Osteoblast (primary cell): ENCODE measurements around the gene HDAC4. TPM values are rescaled to one million over a fixed set of nuclear protein-coding genes. Genes with fewer than 3 reads are reported as not detected.

Source experiments
- DNase-seq: peaks from one replicate; pipeline ENCODE4 v3.0.0; 2011; ENCODE audit warnings: low spot score, mixed read lengths; ENCODE audit not compliant: insufficient read length; ENCODE audit errors: missing footprints
- H2AFZ ChIP-seq: 2 replicates; pipeline ENCODE4 v1.6.0; 2011; ENCODE audit warnings: mild to moderate bottlenecking, low read length
- H3K27ac ChIP-seq: 2 replicates; pipeline ENCODE4 v1.5.1; 2011; ENCODE audit warnings: mild to moderate bottlenecking, low read depth, low read length, moderate library complexity
- H3K27me3 ChIP-seq: 2 replicates; pipeline ENCODE4 v1.6.0; 2012; ENCODE audit warnings: mild to moderate bottlenecking, control low read depth, inconsistent platforms, low read length, moderate library complexity; ENCODE audit not compliant: insufficient read depth
- H3K36me3 ChIP-seq: 2 replicates; pipeline ENCODE4 v1.5.1; 2011; ENCODE audit warnings: mild to moderate bottlenecking, low read length, control low read depth, moderate library complexity; ENCODE audit not compliant: insufficient read depth
- H3K4me1 ChIP-seq: 2 replicates; pipeline ENCODE4 v1.5.1; 2011; ENCODE audit warnings: mild to moderate bottlenecking, low read length, control low read depth, moderate library complexity; ENCODE audit not compliant: insufficient read depth
- H3K4me2 ChIP-seq: 2 replicates; pipeline ENCODE4 v1.6.0; 2011; ENCODE audit warnings: mild to moderate bottlenecking, low read length; ENCODE audit not compliant: insufficient read depth
- H3K4me3 ChIP-seq: fragments of 200-600 bp; sonication (generic); 3 replicates; pipeline ENCODE4 v1.5.1; 2012; ENCODE audit warnings: mild to moderate bottlenecking, low read length, inconsistent platforms; ENCODE audit not compliant: insufficient read depth
- H3K79me2 ChIP-seq: 2 replicates; pipeline ENCODE4 v1.6.0; 2012; ENCODE audit warnings: mild to moderate bottlenecking, low read length, control low read depth, inconsistent platforms; ENCODE audit not compliant: insufficient read depth
- H3K9me3 ChIP-seq: 2 replicates; pipeline ENCODE4 v1.5.1; 2011; ENCODE audit warnings: low read depth, low read length, control low read depth
- H4K20me1 ChIP-seq: 2 replicates; pipeline ENCODE4 v1.6.0; 2012; ENCODE audit warnings: mild to moderate bottlenecking, low read length, control low read depth; ENCODE audit not compliant: insufficient read depth
- CTCF ChIP-seq: IDR thresholded peaks from 2 replicates; pipeline ENCODE4 v1.5.1; 2011; ENCODE audit warnings: mild to moderate bottlenecking, low read depth, low read length, moderate library complexity; ENCODE audit errors: extremely low read depth
- total RNA-seq: library from RNA; depleted of rRNA; stranded (reverse); fragments of >200 nt; gene quantifications from 2 replicates; pipeline ENCODE4 v1.2.3, GENCODE V29; 2012

Gene HDAC4
- total RNA-seq, 1 donor: 30.8 TPM

GRCh38 chr2:239378021-239378917 lies 22.6 kb downstream of the HDAC4 start:
- H3K4me1 ChIP-seq: no peaks in the 10 kb centered on the region
- H3K27ac ChIP-seq: no peak overlapping the region
- H2AFZ ChIP-seq: no peak overlapping the region
- peak; percentile 51 for DNase-seq
- no peak overlapping the region for H3K4me2 ChIP-seq
- no peak for TF ChIP-seq CTCF
- peaks cover 4% of the 10 kb centered on the region for H4K20me1 ChIP-seq
- no peak overlapping the region for H3K4me3 ChIP-seq
- H3K36me3 ChIP-seq: no peaks in the 10 kb centered on the region
- no peaks in the 10 kb centered on the region for H3K79me2 ChIP-seq
- no peaks in the 10 kb centered on the region for H3K27me3 ChIP-seq
- H3K9me3 ChIP-seq: no peaks in the 10 kb centered on the region

GRCh38 chr2:239377591-239377990 lies 23.2 kb downstream of the HDAC4 start:
- no peak for DNase-seq
- Histone ChIP-seq H3K79me2 (no peaks in the 10 kb centered on the region), H3K27ac (no peak overlapping the region), H3K36me3 (no peaks in the 10 kb centered on the region), H3K4me2 (no peak overlapping the region), H3K9me3 (no peaks in the 10 kb centered on the region), H3K4me1 (no peaks in the 10 kb centered on the region), H3K4me3 (no peak overlapping the region), H4K20me1 (peaks cover 4% of the 10 kb centered on the region), H2AFZ (no peak overlapping the region), H3K27me3 (no peaks in the 10 kb centered on the region)
- no peak for TF ChIP-seq CTCF

- H2AFZ ChIP-seq: no peak overlapping the region
- H3K4me1 ChIP-seq: no peaks in the 10 kb centered on the region
- H3K79me2 ChIP-seq: no peaks in the 10 kb centered on the region
- DNase-seq: no peak
- H3K4me2 ChIP-seq: no peak overlapping the region
- no peaks in the 10 kb centered on the region for H3K9me3 ChIP-seq
- TF ChIP-seq CTCF: no peak
- H3K36me3 ChIP-seq: no peaks in the 10 kb centered on the region
- no peak overlapping the region for H3K27ac ChIP-seq
- H4K20me1 ChIP-seq: peaks cover 4% of the 10 kb centered on the region
- H3K4me3 ChIP-seq: no peak overlapping the region
- H3K27me3 ChIP-seq: no peaks in the 10 kb centered on the region
These were observed 23.8 kb downstream of the HDAC4 start for GRCh38 chr2:239376942-239377531.

GRCh38 chr2:239376351-239376750 lies 24.5 kb downstream of the HDAC4 start:
- Histone ChIP-seq H3K9me3 (no peaks in the 10 kb centered on the region), H3K27me3 (no peaks in the 10 kb centered on the region), H3K4me3 (no peak overlapping the region), H4K20me1 (peaks cover 4% of the 10 kb centered on the region), H3K4me1 (no peaks in the 10 kb centered on the region), H3K79me2 (no peaks in the 10 kb centered on the region), H2AFZ (no peak overlapping the region), H3K36me3 (no peaks in the 10 kb centered on the region), H3K4me2 (no peak overlapping the region), H3K27ac (no peak overlapping the region)
- DNase-seq: no peak
- TF ChIP-seq CTCF: no peak
